ENCODE measurements around the gene DCLRE1C. TPM values are rescaled to one million over a fixed set of nuclear protein-coding genes. Genes with fewer than 3 reads are reported as not detected.
"Not testable (repeated sequence)": the region's sequence is repeated elsewhere in the genome, so short reads cannot be mapped to it uniquely, and the experiment has no call there.

Gene DCLRE1C
- total RNA-seq, 1 donor = 17.7 TPM

GRCh38 chr10:14916600-14916999 is 37.3 kb downstream of the DCLRE1C start:
- H3K4me3 ChIP-seq (ENCODE audit: low read depth, low read length) = no peak overlapping the region
- no peak for TF ChIP-seq CTCF (IDR thresholded peaks at IDR 0.05; ENCODE audit: insufficient read depth, low read length)
- DNase-seq (ENCODE audit: low read depth) = no peak

GRCh38 chr10:14911801-14912200 is 42.1 kb downstream of the DCLRE1C start:
- no peak for TF ChIP-seq CTCF (IDR thresholded peaks at IDR 0.05; ENCODE audit: insufficient read depth, low read length)
- no peak for DNase-seq (ENCODE audit: low read depth)
- H3K4me3 ChIP-seq (ENCODE audit: low read depth, low read length) = no peak overlapping the region

GRCh38 chr10:14910953-14911352 is 42.9 kb downstream of the DCLRE1C start:
- no peak for DNase-seq (ENCODE audit: low read depth)
- no peak for TF ChIP-seq CTCF (IDR thresholded peaks at IDR 0.05; ENCODE audit: insufficient read depth, low read length)

GRCh38 chr10:14909101-14909500 is 44.8 kb downstream of the DCLRE1C start:
- DNase-seq (ENCODE audit: low read depth) = no peak
- H3K4me3 ChIP-seq (ENCODE audit: low read depth, low read length) = no peak overlapping the region
- no peak for TF ChIP-seq CTCF (IDR thresholded peaks at IDR 0.05; ENCODE audit: insufficient read depth, low read length)

More at GRCh38 chr10:14910953-14911352, 42.9 kb downstream of the DCLRE1C start:
- H3K4me3 ChIP-seq (ENCODE audit: low read depth, low read length) = no peak overlapping the region

GRCh38 chr10:14907591-14907990 is 46.3 kb downstream of the DCLRE1C start:
- not testable (repeated sequence) for DNase-seq (ENCODE audit: low read depth); H3K4me3 ChIP-seq (ENCODE audit: low read depth, low read length)

- no peak for DNase-seq (ENCODE audit: low read depth)
- H3K4me3 ChIP-seq (ENCODE audit: low read depth, low read length) = no peak overlapping the region
- TF ChIP-seq CTCF (IDR thresholded peaks at IDR 0.05; ENCODE audit: insufficient read depth, low read length) = no peak
Observed at GRCh38 chr10:14906765-14907164, 47.1 kb downstream of the DCLRE1C start.

GRCh38 chr10:14905890-14906289 is 48.0 kb downstream of the DCLRE1C start:
- no peak for TF ChIP-seq CTCF (IDR thresholded peaks at IDR 0.05; ENCODE audit: insufficient read depth, low read length)
- no peak for DNase-seq (ENCODE audit: low read depth)
- no peak overlapping the region for H3K4me3 ChIP-seq (ENCODE audit: low read depth, low read length)

Measured in fibroblast of the aortic adventitia (primary cell).